22Rv1 (cell line): ENCODE measurements around the gene STIL.

Experiments used
- ZFX ChIP-seq: fragments of 450-650 bp; IDR thresholded peaks from 2 replicates; pipeline ENCODE4 v1.6.1; 2017; ENCODE audit warnings: antibody characterized with exemption, borderline replicate concordance
- TF ChIP-seq, protein P1 (sequence below): fragments of 450-650 bp; IDR thresholded peaks from 2 replicates; pipeline ENCODE4 v1.5.1; 2017; ENCODE audit warnings: mild to moderate bottlenecking

DNA sequence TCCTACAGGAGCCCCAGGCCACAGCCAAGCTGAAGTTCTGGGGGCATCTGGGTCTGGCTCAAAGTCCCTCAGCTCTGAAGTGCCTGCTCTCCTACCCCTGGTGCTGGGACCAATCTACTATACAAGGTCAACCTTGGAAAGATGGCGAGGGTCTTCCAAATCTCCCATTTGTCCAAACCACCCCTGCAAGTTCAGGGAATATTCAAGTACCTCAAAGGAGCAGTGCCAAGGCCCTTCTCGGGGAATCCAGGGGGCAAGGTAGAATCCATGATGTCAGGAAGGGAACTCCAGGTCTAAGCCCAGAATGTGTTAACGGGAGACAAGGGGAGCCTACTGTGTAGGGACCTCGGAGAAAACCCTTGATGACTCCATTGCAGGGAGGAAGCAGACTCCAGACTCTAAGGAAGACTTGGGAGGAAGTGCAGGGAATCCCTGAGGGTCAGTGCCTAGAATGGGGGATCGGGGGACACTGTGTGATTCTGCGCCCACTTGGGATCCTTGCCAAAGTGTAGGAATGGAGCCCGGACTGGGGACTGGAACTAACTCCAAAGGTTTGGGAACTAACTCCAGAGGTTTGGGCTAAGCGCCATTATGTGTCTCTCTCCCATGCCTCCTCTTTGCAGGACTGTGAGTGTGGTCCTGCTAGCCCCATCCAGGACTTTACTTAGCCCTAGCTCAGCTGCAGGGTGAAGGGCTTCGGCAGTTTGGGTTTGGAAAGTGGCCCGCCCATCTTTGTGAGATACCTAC lies 90.6 kb downstream of the STIL start:
- TF ChIP-seq, protein P1, sequence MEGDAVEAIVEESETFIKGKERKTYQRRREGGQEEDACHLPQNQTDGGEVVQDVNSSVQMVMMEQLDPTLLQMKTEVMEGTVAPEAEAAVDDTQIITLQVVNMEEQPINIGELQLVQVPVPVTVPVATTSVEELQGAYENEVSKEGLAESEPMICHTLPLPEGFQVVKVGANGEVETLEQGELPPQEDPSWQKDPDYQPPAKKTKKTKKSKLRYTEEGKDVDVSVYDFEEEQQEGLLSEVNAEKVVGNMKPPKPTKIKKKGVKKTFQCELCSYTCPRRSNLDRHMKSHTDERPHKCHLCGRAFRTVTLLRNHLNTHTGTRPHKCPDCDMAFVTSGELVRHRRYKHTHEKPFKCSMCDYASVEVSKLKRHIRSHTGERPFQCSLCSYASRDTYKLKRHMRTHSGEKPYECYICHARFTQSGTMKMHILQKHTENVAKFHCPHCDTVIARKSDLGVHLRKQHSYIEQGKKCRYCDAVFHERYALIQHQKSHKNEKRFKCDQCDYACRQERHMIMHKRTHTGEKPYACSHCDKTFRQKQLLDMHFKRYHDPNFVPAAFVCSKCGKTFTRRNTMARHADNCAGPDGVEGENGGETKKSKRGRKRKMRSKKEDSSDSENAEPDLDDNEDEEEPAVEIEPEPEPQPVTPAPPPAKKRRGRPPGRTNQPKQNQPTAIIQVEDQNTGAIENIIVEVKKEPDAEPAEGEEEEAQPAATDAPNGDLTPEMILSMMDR, result no peak
- TF ChIP-seq ZFX, result no peak
